ENCODE measurements around the gene OR2Y1. TPM values are rescaled to one million over a fixed set of nuclear protein-coding genes. Genes with fewer than 3 reads are reported as not detected.

The OR2Y1 gene
- total RNA-seq, 2 donors from 2014 or later = not detected

Other genes starting within 250 kb of the OR2Y1 start
- 10 to 100 TPM; 12.0 to 15.8 TPM for gene CNOT6, start 245.7 kb downstream of the OR2Y1 start, total RNA-seq
- not detected for gene SCGB3A1, start 148.6 kb downstream of the OR2Y1 start, total RNA-seq
- 1 to 10 TPM; 5.6 to 8.2 TPM for gene FLT4, start 90.5 kb downstream of the OR2Y1 start, total RNA-seq
- gene MGAT1, start 62.7 kb upstream of the OR2Y1 start, total RNA-seq = 100 to 1,000 TPM in 1 of 2 donors, 10 to 100 TPM in 1; 95.8 to 133 TPM
- 10 to 100 TPM; 14.4 to 16.8 TPM for gene ZFP62, start 121.2 kb upstream of the OR2Y1 start, total RNA-seq
- under 1 TPM in 1 of 2 donors, not detected in 1; 0.21 TPM for gene BTNL8, start 159.1 kb upstream of the OR2Y1 start, total RNA-seq
- under 1 TPM in 1 of 2 donors, not detected in 1; 0.13 TPM for gene BTNL3, start 248.8 kb upstream of the OR2Y1 start, total RNA-seq

Measured in left cardiac atrium (tissue), 2 donors.